Measurements from ENCODE around the gene PNMA3.
"Not testable (repeated sequence)": the region's sequence is repeated elsewhere in the genome, so short reads cannot be mapped to it uniquely, and the experiment has no call there.

PNMA3 gene

DNA sequence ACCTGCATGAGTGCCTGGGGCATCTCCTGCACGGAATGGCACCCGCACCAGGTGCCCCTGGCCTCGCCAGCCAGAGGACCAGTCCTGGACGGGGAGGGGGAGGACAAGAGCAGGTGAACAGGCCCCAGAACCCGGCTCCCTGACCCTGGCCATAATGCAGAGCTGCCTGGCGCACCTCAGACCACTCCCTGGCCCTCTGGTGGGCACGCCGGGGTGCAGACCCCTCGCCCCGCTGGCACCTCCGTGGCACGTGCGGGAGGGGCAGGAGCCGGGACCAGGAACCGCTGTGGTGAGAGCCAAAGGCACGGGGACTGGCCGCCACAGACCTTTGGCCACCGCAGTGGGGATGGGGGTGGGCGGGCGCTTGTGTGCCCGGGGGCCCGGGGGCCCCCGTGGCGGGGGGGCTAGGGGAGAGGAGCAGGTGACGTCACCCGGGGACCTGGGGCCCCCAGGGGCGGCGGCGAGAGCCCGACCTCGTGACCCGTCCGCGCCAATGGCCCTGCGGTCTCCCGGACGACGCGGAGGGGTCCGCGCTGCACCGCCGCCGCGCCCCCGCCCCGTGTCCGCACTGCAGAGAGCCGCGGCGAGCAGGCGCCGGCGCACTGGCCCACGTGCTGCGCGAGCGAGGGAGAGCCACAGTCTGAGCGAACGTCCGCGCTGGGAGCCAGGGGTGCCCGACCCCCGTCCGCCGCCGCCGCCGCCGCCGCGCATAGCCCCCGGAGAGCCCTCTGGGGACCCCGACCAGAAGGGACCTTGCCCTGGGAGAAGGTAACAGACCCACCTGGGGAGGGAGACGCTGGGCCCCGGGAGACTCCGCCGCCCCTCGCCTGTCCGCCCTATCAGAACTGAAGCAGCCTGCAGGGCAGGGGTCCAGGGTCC is at the start of gene PNMA3:
Gene PNMA3, plus strand, starts transcription at position 600 of the 879 bp plus-strand sequence. CDS start 586 bp downstream, outside the sequence.
- in situ Hi-C loops (cut with HindIII; ENCODE audit: low sequenced_read_pairs) = no loop called here

GRCh38 chrX:153017174-153017573 is 39.1 kb upstream of the PNMA3 start:
- in situ Hi-C loops (cut with HindIII; ENCODE audit: low sequenced_read_pairs) = not testable (repeated sequence)

- in situ Hi-C loops (cut with HindIII; ENCODE audit: low sequenced_read_pairs) = no loop called here
These were observed 37.1 kb upstream of the PNMA3 start for GRCh38 chrX:153019166-153019565.

- in situ Hi-C loops (cut with HindIII; ENCODE audit: low sequenced_read_pairs) = not testable (repeated sequence)
These were observed 29.8 kb upstream of the PNMA3 start for GRCh38 chrX:153026501-153026900.

DNA sequence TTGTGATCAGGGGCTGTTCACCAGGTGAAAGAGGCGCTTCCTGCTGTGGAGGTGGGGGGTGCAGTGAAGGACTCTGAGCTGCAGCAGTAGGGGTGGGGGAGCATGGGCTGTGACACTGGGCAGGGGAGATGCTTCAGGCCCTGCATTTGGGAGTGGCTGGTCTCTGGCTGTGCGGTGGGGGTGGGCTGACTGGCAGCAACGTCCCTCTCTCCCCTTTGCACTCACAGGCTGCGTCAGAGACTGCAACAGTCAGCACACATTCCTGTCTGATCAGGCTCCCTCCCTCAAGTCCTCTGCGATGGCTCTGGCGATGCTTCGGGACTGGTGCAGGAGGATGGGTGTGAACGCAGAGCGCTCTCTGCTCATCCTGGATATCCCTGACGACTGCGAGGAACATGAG is 27.8 kb upstream of the PNMA3 start:
- in situ Hi-C loops (cut with HindIII; ENCODE audit: low sequenced_read_pairs) = not testable (repeated sequence)

DNA sequence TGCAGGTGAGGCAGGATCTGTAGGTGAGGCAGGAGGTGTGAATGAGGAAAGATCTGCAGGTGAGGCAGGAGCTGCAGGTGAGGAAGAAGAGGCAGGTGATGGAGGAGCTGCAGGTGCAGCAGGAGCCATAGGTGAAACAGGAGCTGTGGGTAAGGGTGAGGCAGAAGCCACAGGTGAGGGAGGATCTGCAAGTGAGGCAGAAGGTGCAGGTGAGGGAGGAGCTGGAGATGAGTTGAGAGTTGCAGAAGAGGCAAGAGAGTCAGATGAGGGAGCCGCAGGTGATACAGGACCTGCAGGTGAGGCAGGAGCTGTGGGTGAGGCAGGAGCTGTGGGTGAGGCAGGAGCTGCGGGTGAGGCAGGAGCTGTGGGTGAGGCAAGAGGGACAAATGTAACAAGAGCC is 27.1 kb upstream of the PNMA3 start:
- in situ Hi-C loops (cut with HindIII; ENCODE audit: low sequenced_read_pairs) = no loop called here

GRCh38 chrX:153029875-153030274 is 26.4 kb upstream of the PNMA3 start:
- in situ Hi-C loops (cut with HindIII; ENCODE audit: low sequenced_read_pairs) = no loop called here

DNA sequence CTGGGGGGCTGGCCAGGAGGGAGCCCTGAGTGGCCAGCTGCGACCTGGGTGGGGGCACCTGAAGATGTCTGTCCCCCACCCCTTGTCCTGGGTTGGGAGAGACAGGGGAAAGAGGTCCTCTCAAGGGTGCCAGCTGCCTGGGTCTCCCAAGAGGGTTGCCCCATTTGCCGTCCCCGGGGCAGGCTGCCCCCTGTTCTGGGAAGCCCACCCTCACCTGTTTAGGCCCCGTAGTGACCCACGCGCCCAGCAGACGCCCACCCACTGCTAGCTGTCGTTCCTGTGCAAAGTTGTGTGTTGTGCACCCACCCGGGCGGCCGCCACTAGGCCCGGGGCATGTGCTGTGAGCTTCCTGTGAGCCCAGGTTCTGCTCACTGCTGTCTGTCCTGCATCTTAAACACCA is 25.5 kb upstream of the PNMA3 start:
- in situ Hi-C loops (cut with HindIII; ENCODE audit: low sequenced_read_pairs) = no loop called here

- in situ Hi-C loops (cut with HindIII; ENCODE audit: low sequenced_read_pairs) = no loop called here
These were observed 23.7 kb upstream of the PNMA3 start for GRCh38 chrX:153032397-153033118.

DNA sequence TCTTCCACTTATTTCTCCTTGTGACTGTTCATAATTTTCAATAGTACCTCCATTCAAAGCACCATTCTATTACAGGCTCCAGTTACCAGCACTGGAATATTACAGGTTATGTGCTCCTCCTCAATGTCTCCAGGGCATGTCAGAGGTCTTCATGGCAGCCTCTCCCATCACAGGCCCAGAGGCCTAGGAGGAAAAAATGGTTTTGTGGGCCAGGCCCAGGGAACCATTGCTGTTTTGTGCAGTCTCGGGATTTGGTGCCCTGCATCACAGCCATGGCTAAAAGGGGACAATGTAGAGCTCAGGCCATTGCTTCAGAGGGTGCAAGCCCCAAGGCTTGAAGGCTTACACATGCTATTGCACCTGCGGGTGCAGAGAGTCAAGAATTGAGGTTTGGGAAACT is 7.2 kb upstream of the PNMA3 start:
- in situ Hi-C loops (cut with HindIII; ENCODE audit: low sequenced_read_pairs) = no loop called here

DNA sequence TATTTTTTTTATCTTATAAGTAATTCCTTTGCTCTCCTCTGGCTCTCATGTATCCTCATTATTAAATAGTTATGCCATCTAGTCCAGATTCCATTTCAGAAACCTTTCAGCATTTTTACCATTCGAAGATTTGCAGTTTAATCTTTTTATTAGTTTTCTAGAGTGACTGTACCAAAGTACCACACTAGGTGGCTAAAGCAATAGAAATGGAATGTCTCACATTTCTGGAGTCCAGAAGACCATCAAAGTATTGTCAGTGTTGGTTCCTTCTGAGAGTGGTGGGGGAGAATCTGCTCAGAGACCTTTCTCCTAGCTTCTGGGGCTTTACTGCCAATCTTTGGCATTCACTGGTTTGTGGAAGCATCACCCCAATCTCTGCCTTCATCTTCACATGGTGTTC is 3.7 kb upstream of the PNMA3 start:
- in situ Hi-C loops (cut with HindIII; ENCODE audit: low sequenced_read_pairs) = no loop called here

GRCh38 chrX:153057281-153057680 is 1.0 kb downstream of the PNMA3 start:
- in situ Hi-C loops (cut with HindIII; ENCODE audit: low sequenced_read_pairs) = no loop called here

- in situ Hi-C loops (cut with HindIII; ENCODE audit: low sequenced_read_pairs) = no loop called here
These were observed 3.2 kb downstream of the PNMA3 start for GRCh38 chrX:153059191-153060094.

GRCh38 chrX:153060095-153060445 is 3.8 kb downstream of the PNMA3 start:
- in situ Hi-C loops (cut with HindIII; ENCODE audit: low sequenced_read_pairs) = no loop called here

DNA sequence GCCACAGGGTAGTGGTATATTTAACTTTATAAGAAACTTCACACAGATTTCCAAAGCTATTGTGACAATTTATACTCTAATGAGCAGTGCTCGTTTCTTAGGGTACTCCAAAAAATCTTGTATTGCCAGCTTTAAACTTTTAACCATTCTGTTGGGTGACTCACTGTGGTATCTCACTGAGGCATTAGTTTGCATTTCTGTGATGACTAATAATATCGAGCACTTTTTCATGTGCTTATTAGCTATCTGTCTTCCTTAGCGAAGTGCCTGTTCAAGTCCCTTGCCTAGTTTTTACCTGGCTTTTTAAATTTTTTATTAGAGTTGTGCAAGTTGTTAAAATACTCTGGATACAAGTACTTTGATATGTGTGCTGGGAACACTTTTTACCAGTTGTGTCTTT is 5.5 kb downstream of the PNMA3 start:
- in situ Hi-C loops (cut with HindIII; ENCODE audit: low sequenced_read_pairs) = no loop called here

DNA sequence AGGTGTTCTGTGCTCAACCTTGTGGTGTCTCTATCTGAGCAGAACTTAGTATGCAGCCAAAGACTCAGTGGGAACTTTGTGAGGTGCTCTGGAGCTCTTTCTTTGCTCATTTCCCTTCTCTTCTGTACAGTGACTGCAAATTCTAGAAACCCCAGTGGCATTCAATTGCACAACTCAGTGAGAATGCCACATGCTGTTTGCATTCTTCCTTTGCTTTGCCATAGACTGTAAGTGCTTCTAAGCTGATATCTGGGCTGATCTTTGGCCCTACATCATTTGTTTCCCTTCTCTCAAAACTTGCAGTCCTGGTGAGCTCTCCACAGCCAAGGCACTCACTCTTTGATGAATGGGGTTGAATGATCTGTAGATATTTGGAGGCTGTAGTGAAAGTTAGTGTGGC is 7.0 kb downstream of the PNMA3 start:
- in situ Hi-C loops (cut with HindIII; ENCODE audit: low sequenced_read_pairs) = no loop called here

GRCh38 chrX:153064061-153064460 is 7.8 kb downstream of the PNMA3 start:
- in situ Hi-C loops (cut with HindIII; ENCODE audit: low sequenced_read_pairs) = no loop called here

DNA sequence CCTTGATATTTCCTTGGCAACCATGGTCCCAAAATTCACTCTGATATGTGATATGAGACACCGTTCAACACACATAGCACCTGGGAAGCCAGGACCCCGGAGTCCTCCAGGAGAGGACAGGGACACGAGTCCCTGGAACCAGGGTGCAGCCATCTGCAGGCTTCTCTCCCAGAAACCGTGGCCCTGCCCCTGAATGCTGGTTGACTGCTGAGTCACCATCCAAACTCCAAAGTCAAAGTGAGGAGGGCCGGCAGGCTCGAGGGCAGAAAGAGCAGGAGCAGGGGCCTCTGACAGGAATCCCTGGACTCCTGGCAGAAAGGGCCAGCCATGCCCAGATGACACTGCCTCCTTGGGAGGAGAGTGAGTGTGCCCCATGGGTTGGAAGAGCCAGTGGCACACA is 9.1 kb downstream of the PNMA3 start:
- in situ Hi-C loops (cut with HindIII; ENCODE audit: low sequenced_read_pairs) = no loop called here

DNA sequence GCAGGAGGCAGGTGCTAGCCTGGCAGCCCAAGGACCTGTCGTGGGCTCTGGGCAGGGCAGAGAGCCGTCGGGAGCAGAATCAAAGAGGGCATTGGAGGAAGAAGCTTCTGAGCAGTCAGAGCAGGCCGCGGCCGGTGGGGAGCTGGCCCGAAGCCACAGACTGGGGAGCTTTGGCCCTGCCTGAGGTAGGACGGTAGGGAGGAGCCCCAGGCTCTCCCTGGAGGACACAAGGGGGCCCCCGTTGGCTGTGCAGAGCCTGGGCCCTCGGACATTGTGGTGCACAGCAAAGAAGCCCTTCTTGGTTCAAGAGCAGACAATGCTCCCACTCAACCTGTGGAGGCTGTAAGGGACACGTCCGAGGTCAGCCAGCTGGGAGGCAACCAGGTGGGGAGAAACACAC is 10.1 kb downstream of the PNMA3 start:
- in situ Hi-C loops (cut with HindIII; ENCODE audit: low sequenced_read_pairs) = not testable (repeated sequence)

- in situ Hi-C loops (cut with HindIII; ENCODE audit: low sequenced_read_pairs) = not testable (repeated sequence)
These were observed 15.8 kb downstream of the PNMA3 start, which contains the start of gene PNMA6A for GRCh38 chrX:153071909-153072583. TSS of gene PNMA6A (plus strand) at chrX:153072454. CDS start at chrX:153073063, 609 bp downstream.

Data from DLD1 (cell line).